ENCODE data around the gene RASSF10. TPM values are rescaled to one million over a fixed set of nuclear protein-coding genes. Genes with fewer than 3 reads are reported as not detected.

The RASSF10 gene
- total RNA-seq, 1 donor from 2014 or later: not detected

DNA sequence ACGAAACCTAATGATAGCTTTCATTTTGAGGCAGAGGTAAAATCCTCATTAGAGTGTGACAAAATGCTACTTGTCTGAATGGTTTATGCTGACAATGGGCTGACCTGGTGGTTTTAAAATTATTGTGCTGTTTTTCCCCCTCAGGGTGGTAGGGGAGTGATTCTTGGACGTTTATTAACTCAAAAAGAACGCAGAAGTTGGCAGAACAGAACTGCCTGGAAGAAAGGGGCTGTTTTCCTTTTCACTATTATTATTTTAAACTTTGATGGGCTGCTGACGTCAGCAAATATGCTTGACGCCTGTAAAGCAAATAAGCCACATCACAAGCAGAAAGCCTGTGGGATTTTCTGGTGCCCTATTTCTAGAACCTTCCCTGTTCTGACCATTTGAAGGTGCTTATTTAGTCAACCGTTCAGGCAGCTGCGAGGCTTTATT is 4.0 kb downstream of the RASSF10 start:
- no peaks in the 10 kb centered on the region for H3K9me3 Mint-ChIP-seq
- no peak overlapping the region for H3K27ac Mint-ChIP-seq
- H3K4me1 Mint-ChIP-seq (ENCODE audit: low read depth): no peaks in the 10 kb centered on the region
- intact Hi-C loops (cut with micrococcal nuclease): no loop called here
- no peak overlapping the region for H3K4me3 Mint-ChIP-seq
- peaks cover 42% of the 10 kb centered on the region for H3K27me3 Mint-ChIP-seq (ENCODE audit: insufficient read depth)
- no peak for DNase-seq (ENCODE audit: low spot score)
- no peaks in the 10 kb centered on the region for H3K36me3 Mint-ChIP-seq (ENCODE audit: low read depth)

DNA sequence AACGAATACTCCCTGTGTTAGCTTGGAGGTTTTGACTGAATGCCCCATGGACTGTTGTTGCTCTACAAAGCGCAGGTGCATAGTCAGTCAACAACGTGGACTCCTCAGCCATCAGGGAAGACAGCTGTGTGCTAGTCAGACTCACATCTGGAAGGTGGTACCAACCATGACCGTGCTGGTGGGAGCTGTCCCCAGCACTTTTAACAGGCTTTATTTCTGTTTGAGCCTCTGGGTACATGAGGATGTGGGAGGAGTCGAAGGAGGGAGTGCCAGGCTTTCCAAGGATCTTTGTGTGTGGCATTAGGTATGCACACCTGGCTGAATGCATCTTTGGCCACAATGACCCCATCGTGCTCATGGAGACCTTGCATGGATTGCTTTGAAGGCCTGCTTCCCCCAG is 6.6 kb downstream of the RASSF10 start:
- H3K27me3 Mint-ChIP-seq (ENCODE audit: insufficient read depth): peaks cover 36% of the 10 kb centered on the region
- intact Hi-C loops (cut with micrococcal nuclease): loop anchor here (1.0 kb wide), 1 partner anchor 224 kb away; no protein-coding TSS in a partner anchor
- no peak overlapping the region for H3K27ac Mint-ChIP-seq

DNA sequence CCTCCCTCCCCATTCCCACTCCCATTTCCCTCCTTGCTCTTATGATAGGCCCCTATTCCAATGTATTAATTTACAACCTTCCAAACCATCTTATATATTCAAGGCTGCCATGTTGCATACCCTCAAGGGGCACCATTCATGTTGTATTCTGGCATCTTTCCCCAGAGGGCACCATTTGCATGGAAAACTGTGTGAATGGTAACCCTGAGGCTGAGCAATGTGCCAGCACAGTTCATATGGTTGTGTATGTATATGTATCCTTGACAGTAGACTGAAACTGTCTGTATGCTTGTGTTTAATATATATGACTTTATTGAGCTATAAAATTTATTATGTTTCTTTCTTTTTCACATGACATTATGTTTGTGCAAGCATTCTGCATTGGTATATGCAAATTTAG is 7.3 kb downstream of the RASSF10 start:
- no peak for DNase-seq (ENCODE audit: low spot score)
- H3K4me1 Mint-ChIP-seq (ENCODE audit: low read depth): no peaks in the 10 kb centered on the region
- no peaks in the 10 kb centered on the region for H3K36me3 Mint-ChIP-seq (ENCODE audit: low read depth)
- no peak overlapping the region for H3K27ac Mint-ChIP-seq
- no peak overlapping the region for H3K4me3 Mint-ChIP-seq
- intact Hi-C loops (cut with micrococcal nuclease): loop anchor here (1.0 kb wide), 1 partner anchor 223 kb away; no protein-coding TSS in a partner anchor
- no peaks in the 10 kb centered on the region for H3K9me3 Mint-ChIP-seq
- H3K27me3 Mint-ChIP-seq (ENCODE audit: insufficient read depth): peaks cover 37% of the 10 kb centered on the region

More for the DNA sequence above, 6.6 kb downstream of the RASSF10 start:
- H3K36me3 Mint-ChIP-seq (ENCODE audit: low read depth): no peaks in the 10 kb centered on the region
- no peak overlapping the region for H3K4me3 Mint-ChIP-seq
- H3K4me1 Mint-ChIP-seq (ENCODE audit: low read depth): no peaks in the 10 kb centered on the region
- no peak for DNase-seq (ENCODE audit: low spot score)
- no peaks in the 10 kb centered on the region for H3K9me3 Mint-ChIP-seq

DNA sequence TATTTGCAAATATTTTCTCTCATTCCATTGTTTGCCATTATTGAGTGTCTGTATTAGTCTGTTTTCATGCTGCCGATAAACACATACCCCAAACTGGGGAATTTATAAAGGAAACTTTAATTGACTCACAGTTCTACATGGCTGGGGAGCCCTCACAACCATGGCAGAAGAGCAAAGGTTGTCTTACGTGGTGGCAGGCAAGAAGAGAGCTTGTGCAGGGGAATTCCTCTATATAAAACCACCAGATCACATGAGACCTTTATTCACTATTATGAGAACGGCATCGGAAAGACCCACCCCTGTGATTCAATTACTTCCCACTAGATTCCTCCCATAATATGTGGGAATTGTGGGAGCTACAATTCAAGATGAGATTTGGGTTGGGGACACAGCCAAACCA is 10.2 kb downstream of the RASSF10 start:
- no peaks in the 10 kb centered on the region for H3K36me3 Mint-ChIP-seq (ENCODE audit: low read depth)
- H3K27me3 Mint-ChIP-seq (ENCODE audit: insufficient read depth): peaks cover 20% of the 10 kb centered on the region
- no peak overlapping the region for H3K4me3 Mint-ChIP-seq
- no peaks in the 10 kb centered on the region for H3K9me3 Mint-ChIP-seq
- no peak for DNase-seq (ENCODE audit: low spot score)
- no peaks in the 10 kb centered on the region for H3K4me1 Mint-ChIP-seq (ENCODE audit: low read depth)
- H3K27ac Mint-ChIP-seq: no peak overlapping the region
- intact Hi-C loops (cut with micrococcal nuclease): no loop called here

DNA sequence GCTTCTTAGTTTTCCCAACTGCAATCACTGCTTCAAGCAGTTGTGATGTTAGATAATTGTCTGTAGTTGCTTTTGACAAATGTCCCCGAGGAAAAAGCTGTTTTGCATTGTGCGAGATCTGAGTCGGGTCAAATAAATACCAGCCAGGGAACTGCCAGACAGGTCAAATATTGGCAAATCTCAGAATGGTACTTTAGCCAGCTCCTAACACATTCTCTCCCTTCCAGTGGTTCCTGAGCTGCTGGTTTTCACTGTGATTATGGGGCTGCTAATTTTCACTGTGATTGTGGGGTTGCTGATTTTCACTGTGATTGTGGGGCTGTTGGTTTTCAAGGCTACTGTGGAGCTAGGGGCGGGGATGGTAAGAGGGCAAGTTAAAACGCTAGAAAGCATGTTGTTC is 14.3 kb downstream of the RASSF10 start:
- intact Hi-C loops (cut with micrococcal nuclease): no loop called here
- Mint-ChIP-seq H3K27me3 (ENCODE audit: insufficient read depth) (peaks cover 19% of the 10 kb centered on the region), H3K27ac (no peak overlapping the region), H3K4me3 (no peak overlapping the region), H3K9me3 (no peaks in the 10 kb centered on the region), H3K4me1 (ENCODE audit: low read depth) (no peaks in the 10 kb centered on the region), H3K36me3 (ENCODE audit: low read depth) (no peaks in the 10 kb centered on the region)
- no peak for DNase-seq (ENCODE audit: low spot score)

DNA sequence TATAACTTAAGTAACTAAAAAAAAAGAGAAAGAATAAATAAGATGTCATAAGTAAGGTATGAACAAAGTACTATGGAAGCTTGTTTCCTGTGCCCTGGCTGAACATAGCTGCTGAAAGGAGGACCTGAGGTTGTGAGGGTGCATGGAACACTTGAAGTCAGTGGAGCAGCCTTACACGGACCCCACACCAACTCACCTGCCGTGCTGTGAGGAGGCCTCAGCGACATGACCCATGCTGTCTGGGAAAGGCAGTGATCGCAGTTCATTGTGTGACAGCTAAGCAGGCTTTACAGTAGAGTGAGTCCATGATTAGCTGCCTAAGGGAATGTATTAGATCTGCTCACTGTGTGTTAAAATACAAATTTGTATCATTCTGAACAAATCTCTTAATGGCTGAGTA is 17.6 kb downstream of the RASSF10 start:
- Mint-ChIP-seq H3K36me3 (ENCODE audit: low read depth) (no peaks in the 10 kb centered on the region), H3K4me3 (no peak overlapping the region), H3K9me3 (no peaks in the 10 kb centered on the region), H3K27me3 (ENCODE audit: insufficient read depth) (peaks cover 7% of the 10 kb centered on the region), H3K4me1 (ENCODE audit: low read depth) (no peaks in the 10 kb centered on the region), H3K27ac (no peak overlapping the region)
- intact Hi-C loops (cut with micrococcal nuclease): no loop called here
- DNase-seq (ENCODE audit: low spot score): no peak

DNA sequence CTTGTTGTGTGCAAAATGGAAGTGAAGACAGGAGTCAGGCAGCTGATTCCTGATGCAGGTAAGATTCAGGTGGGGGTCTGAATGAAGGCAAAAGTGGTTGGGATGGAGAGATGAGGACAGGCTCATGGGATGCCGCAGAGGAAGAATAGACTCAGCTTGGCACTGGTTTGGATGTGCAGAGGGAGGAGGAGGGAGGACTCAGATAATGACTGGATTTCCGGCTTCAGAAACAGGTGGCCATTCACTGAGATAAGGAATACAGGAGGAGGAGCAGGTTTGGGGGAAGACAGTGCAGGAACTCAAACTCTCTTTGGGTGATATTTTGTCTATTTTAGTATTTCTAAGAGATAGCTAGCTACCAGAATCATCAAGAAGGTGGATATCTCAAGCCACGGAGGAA is 19.2 kb downstream of the RASSF10 start:
- H3K27ac Mint-ChIP-seq: no peak overlapping the region
- H3K36me3 Mint-ChIP-seq (ENCODE audit: low read depth): no peaks in the 10 kb centered on the region
- H3K4me1 Mint-ChIP-seq (ENCODE audit: low read depth): no peaks in the 10 kb centered on the region
- H3K4me3 Mint-ChIP-seq: no peak overlapping the region
- intact Hi-C loops (cut with micrococcal nuclease): no loop called here
- no peaks in the 10 kb centered on the region for H3K9me3 Mint-ChIP-seq
- DNase-seq (ENCODE audit: low spot score): no peak
- no peaks in the 10 kb centered on the region for H3K27me3 Mint-ChIP-seq (ENCODE audit: insufficient read depth)

DNA sequence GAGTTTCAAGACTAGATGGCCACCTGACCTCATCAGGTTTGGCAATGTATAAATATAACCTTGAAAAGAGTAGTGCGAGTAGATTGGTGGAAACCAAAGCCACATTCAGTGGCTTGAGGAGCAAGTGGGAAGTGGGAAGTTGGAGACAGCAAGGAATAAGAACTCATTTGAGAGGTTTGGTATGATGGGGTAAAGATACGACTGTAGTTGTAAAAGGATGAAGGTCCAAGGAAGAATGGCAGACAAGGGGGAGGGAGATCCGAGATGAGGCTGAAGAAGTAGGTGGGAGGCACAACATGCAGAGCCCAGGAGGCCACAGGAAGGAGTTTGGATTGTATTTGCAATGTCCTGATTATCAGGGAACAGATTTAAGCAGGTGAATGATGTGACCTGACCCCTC is 20.8 kb downstream of the RASSF10 start:
- no peaks in the 10 kb centered on the region for H3K36me3 Mint-ChIP-seq (ENCODE audit: low read depth)
- peaks cover 2% of the 10 kb centered on the region for H3K27me3 Mint-ChIP-seq (ENCODE audit: insufficient read depth)
- intact Hi-C loops (cut with micrococcal nuclease): no loop called here
- no peaks in the 10 kb centered on the region for H3K9me3 Mint-ChIP-seq
- DNase-seq (ENCODE audit: low spot score): no peak
- H3K4me1 Mint-ChIP-seq (ENCODE audit: low read depth): no peaks in the 10 kb centered on the region
- H3K4me3 Mint-ChIP-seq: no peak overlapping the region
- no peak overlapping the region for H3K27ac Mint-ChIP-seq

DNA sequence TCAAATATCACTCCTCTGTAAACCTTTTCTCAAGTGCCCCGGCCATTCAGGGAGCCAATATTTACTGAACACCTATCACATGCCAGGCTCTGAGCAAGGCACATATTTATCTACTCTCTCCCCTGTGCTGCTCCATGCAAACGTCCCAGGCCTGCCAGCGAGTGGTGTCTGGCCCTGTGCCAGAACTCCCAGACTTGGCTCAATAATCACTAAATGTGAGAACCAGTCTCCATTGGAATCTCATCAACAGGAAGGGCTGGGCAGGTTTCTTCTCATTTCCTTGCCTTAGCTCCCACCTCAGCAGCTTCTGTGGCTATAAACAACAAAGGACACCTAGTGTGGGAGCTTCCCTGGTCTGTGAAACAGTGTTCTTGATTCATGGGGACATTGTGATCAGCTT is 21.7 kb downstream of the RASSF10 start:
- peaks cover 5% of the 10 kb centered on the region for H3K27me3 Mint-ChIP-seq (ENCODE audit: insufficient read depth)
- intact Hi-C loops (cut with micrococcal nuclease): no loop called here
- H3K36me3 Mint-ChIP-seq (ENCODE audit: low read depth): no peaks in the 10 kb centered on the region

DNA sequence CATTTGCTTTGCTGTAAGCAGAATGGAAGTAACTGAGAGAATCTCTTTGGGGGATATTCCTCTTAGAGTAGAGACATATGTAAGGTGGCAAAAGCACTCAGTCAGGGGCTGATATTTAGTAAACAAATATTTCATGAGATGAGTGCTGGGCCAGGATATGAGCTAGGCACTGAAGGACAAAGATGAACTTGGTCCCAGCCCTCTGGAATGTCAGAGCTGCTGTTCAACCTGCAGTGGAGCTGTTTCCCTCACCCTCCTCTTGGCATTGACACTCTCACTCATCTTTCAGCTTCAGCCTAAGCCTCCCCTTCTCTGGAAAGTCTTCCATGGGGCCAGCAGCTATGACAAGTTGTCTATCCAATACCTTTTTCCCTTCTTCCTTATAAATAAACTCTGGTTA is 22.2 kb downstream of the RASSF10 start:
- Mint-ChIP-seq H3K4me3 (no peak overlapping the region), H3K4me1 (ENCODE audit: low read depth) (no peaks in the 10 kb centered on the region), H3K9me3 (no peaks in the 10 kb centered on the region), H3K27ac (no peak overlapping the region), H3K27me3 (ENCODE audit: insufficient read depth) (peaks cover 9% of the 10 kb centered on the region), H3K36me3 (ENCODE audit: low read depth) (no peaks in the 10 kb centered on the region)
- intact Hi-C loops (cut with micrococcal nuclease): no loop called here
- DNase-seq (ENCODE audit: low spot score): no peak

More for the DNA sequence above, 21.7 kb downstream of the RASSF10 start:
- no peaks in the 10 kb centered on the region for H3K9me3 Mint-ChIP-seq
- H3K4me1 Mint-ChIP-seq (ENCODE audit: low read depth): no peaks in the 10 kb centered on the region
- no peak for DNase-seq (ENCODE audit: low spot score)
- no peak overlapping the region for H3K4me3 Mint-ChIP-seq
- H3K27ac Mint-ChIP-seq: no peak overlapping the region

DNA sequence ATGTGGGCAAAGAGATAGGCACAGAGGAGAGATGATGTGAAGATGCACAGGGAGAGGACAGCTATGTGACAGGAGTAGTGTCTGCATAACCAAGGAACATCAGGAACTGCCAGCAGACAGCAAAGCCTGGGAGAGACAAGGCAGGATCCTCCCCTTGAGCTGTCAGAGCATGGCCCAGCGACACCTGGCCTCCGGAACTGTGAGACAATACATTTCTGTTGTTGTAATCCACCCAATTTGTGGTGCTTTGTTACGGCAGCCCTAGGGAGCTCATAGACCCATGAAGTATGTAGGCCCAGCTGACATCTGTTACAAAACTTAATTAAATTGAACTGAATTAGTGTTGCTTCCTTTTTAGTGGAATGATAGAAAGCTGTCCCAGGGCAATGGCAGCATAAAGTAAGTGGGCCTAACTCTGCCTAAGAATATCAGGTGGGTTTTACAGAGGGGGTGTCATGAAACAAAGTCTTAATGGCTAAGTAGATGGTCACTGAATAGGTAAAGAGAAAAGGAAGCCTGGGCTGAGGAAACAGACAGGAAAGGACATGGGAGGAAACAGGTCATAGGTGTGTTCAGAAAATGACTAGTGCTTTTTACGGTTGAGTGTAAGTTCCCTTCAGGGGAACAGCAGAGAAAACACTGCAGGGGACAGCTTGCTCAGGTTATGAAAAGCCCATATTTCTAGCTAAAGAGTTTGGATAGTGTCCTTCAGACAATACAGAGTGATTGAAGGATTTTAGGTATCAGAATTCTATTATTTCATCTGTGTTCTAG is 24.8 kb downstream of the RASSF10 start:
- H3K36me3 Mint-ChIP-seq (ENCODE audit: low read depth): no peaks in the 10 kb centered on the region
- no peak for DNase-seq (ENCODE audit: low spot score)
- H3K4me1 Mint-ChIP-seq (ENCODE audit: low read depth): no peaks in the 10 kb centered on the region
- H3K9me3 Mint-ChIP-seq: no peaks in the 10 kb centered on the region
- intact Hi-C loops (cut with micrococcal nuclease): no loop called here
- H3K4me3 Mint-ChIP-seq: no peak overlapping the region
- peaks cover 9% of the 10 kb centered on the region for H3K27me3 Mint-ChIP-seq (ENCODE audit: insufficient read depth)
- no peak overlapping the region for H3K27ac Mint-ChIP-seq

DNA sequence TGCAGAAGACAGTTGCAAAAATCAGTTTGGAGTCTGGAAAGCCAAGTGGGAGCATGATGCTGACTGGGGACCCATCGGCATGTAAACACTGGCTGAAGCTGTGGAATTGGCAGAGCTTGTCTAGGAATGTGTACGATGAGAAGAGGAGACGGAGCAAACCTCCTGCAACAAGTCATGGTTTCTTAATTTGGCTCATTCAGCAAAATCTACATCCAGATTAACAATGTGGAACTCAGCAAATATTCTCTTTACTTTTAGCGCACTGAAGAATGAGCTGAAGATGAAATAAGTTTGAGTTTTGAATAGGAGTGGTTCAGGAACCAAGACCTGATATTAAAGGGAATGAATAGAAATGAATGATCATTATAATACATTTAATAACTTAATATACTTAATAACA is 26.6 kb downstream of the RASSF10 start:
- DNase-seq (ENCODE audit: low spot score): no peak
- Mint-ChIP-seq H3K27me3 (ENCODE audit: insufficient read depth) (peaks cover 11% of the 10 kb centered on the region), H3K4me1 (ENCODE audit: low read depth) (no peaks in the 10 kb centered on the region), H3K27ac (no peak overlapping the region), H3K9me3 (no peaks in the 10 kb centered on the region), H3K36me3 (ENCODE audit: low read depth) (no peaks in the 10 kb centered on the region), H3K4me3 (no peak overlapping the region)
- intact Hi-C loops (cut with micrococcal nuclease): no loop called here

DNA sequence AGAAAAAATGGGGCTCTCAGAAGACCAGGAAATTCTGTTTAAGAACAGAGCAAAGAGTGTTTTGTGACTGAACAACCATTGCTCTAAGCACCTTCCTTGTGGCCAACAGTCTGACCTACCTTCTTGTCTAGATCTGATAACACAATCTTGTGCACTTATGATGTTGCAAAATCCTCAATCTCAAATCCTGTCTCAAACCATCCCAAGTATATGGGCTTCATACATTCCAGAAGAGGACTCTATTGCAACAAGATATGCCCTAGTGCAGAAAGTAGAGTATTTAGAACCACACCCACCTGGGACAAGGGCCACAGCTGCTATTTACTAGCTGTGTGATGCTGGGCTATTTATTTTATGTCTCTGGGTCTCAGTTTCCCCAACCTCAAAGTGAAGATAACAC is 27.1 kb downstream of the RASSF10 start:
- no peaks in the 10 kb centered on the region for H3K4me1 Mint-ChIP-seq (ENCODE audit: low read depth)
- no peak for DNase-seq (ENCODE audit: low spot score)
- no peak overlapping the region for H3K4me3 Mint-ChIP-seq
- intact Hi-C loops (cut with micrococcal nuclease): no loop called here
- no peak overlapping the region for H3K27ac Mint-ChIP-seq
- H3K9me3 Mint-ChIP-seq: no peaks in the 10 kb centered on the region
- no peaks in the 10 kb centered on the region for H3K36me3 Mint-ChIP-seq (ENCODE audit: low read depth)
- peaks cover 11% of the 10 kb centered on the region for H3K27me3 Mint-ChIP-seq (ENCODE audit: insufficient read depth)

DNA sequence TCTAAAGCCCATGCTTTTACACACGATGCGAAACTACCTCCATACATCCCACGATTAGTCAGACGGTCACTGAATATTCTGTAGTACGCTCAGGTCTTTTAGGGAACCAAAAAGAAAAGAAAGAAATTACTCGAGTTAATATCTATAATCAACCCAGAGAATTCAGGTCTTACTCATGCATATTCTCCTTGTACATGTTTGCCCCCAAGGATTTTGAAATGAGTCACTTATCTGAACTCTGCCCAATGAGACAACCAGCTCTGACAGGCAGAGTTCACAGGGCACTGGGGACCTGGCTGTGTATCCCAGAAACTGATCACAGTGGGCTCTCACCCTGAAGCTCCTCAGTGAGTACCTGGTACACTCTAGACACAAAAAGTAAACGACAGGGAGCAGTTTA is 29.2 kb downstream of the RASSF10 start:
- no peaks in the 10 kb centered on the region for H3K36me3 Mint-ChIP-seq (ENCODE audit: low read depth)
- H3K9me3 Mint-ChIP-seq: no peaks in the 10 kb centered on the region
- no peak overlapping the region for H3K27ac Mint-ChIP-seq
- no peak overlapping the region for H3K4me3 Mint-ChIP-seq
- H3K27me3 Mint-ChIP-seq (ENCODE audit: insufficient read depth): peaks cover 15% of the 10 kb centered on the region
- no peaks in the 10 kb centered on the region for H3K4me1 Mint-ChIP-seq (ENCODE audit: low read depth)
- DNase-seq (ENCODE audit: low spot score): no peak
- intact Hi-C loops (cut with micrococcal nuclease): no loop called here

Data from activated T-helper 1 cell treated with anti-CD3 and anti-CD28 coated beads, Interleukin-12 subunit alpha, Interleukin-12 subunit beta, Interleukin-2, Interleukin-4 antibody, amounts not matched to agents 30 ng/mL and 10 ng/mL and 1 ng/mL, durations not matched to agents 14 hours and 24 hours and 36 hours (primary cell).